Testis (tissue), 2 donors: ENCODE measurements around the gene C19orf25.

Experiments used
- POLR2A ChIP-seq: fragments of 450-650 bp; IDR thresholded peaks from one replicate; pipeline ENCODE4 v1.6.1; 2017; ENCODE audit warnings: antibody characterized with exemption, mild to moderate bottlenecking, moderate library complexity
- TF ChIP-seq, protein P1 (sequence below), 3 experiments: fragments of 450-650 bp in 2 of 3; fragments of 200-600 bp in 1 of 3; sonication (generic) in 1 of 3; IDR thresholded peaks; one replicate each; pipeline ENCODE4 v1.5.1; 2016 to 2019; ENCODE audit warnings: antibody characterized with exemption in 3 of 3, mild to moderate bottlenecking in 2 of 3, moderate library complexity in 1 of 3

DNA sequence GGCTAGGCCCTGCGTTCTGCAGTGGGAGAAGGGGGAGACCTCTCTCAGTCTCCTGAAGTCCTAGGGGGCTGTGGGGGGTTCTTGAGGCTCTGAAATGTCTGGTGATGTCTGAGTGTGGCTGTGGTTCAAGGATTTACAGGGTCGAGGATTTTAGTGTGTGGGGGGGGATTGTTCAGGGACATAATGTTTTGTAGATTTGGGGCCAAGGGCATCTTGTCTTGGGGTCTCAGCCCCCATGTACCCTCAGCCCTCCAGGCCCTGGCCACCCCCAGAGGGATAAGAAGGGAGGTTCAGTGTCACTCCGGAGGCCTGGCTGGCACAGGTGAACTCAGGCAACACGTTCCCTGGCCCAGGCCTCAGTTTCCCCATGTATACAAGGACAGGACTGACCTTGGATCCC is 31.5 kb downstream of the C19orf25 start:
- TF ChIP-seq, protein P1, sequence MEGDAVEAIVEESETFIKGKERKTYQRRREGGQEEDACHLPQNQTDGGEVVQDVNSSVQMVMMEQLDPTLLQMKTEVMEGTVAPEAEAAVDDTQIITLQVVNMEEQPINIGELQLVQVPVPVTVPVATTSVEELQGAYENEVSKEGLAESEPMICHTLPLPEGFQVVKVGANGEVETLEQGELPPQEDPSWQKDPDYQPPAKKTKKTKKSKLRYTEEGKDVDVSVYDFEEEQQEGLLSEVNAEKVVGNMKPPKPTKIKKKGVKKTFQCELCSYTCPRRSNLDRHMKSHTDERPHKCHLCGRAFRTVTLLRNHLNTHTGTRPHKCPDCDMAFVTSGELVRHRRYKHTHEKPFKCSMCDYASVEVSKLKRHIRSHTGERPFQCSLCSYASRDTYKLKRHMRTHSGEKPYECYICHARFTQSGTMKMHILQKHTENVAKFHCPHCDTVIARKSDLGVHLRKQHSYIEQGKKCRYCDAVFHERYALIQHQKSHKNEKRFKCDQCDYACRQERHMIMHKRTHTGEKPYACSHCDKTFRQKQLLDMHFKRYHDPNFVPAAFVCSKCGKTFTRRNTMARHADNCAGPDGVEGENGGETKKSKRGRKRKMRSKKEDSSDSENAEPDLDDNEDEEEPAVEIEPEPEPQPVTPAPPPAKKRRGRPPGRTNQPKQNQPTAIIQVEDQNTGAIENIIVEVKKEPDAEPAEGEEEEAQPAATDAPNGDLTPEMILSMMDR (IDR thresholded peaks at IDR 0.05): no peak
- no peak for TF ChIP-seq POLR2A
